ENCODE measurements around the gene OCA2. TPM values are rescaled to one million over a fixed set of nuclear protein-coding genes. Genes with fewer than 3 reads are reported as not detected.

OCA2 gene
- total RNA-seq, 3 donors from 2014 or later (not counting 1 experiment from before 2014, with no cell fraction given) = 0.35 to 1.5 (median 0.56) TPM

- peak in 1 of 3 donors; percentile 15 for ATAC-seq
- no peak for TF ChIP-seq CTCF (IDR thresholded peaks at IDR 0.05)
These were observed 267.5 kb downstream of the OCA2 start for GRCh38 chr15:27831384-27832236.

GRCh38 chr15:27828746-27829145 lies 270.4 kb downstream of the OCA2 start:
- no peaks in the 10 kb centered on the region for H3K36me3 ChIP-seq (ENCODE audit: control insufficient read depth, insufficient read depth, low read length)
- Mint-ChIP-seq H3K4me1 (no peaks in the 10 kb centered on the region), H3K36me3 (no peaks in the 10 kb centered on the region), H3K9me3 (peaks cover 0 to 5% of the 10 kb centered on the region in 2 donors), H3K4me3 (no peak overlapping the region), H3K27ac (no peak overlapping the region), H3K27me3 (ENCODE audit: low read depth in 2 of 2) (no peaks in the 10 kb centered on the region)
- no peaks in the 10 kb centered on the region for H3K27me3 ChIP-seq (ENCODE audit: control insufficient read depth, insufficient read depth, low read length)
- TF ChIP-seq CTCF (IDR thresholded peaks at IDR 0.05) = no peak
- no peaks in the 10 kb centered on the region for H3K4me1 ChIP-seq (ENCODE audit: control insufficient read depth, insufficient read depth, low read length)
- intact Hi-C loops (cut with micrococcal nuclease) = no loop called here
- H3K27ac ChIP-seq (ENCODE audit: low read length) = no peak overlapping the region
- no peak for ATAC-seq
- no peaks in the 10 kb centered on the region for H3K9me3 ChIP-seq (ENCODE audit: control insufficient read depth, insufficient read depth, low read length)
- H3K4me3 ChIP-seq (ENCODE audit: low read length) = no peak overlapping the region
- DNase-seq = no peak
- WGBS (ENCODE audit: insufficient coverage) = 86% methylated on average over 10 of the region's 10 CpGs

More at GRCh38 chr15:27831384-27832236, 267.5 kb downstream of the OCA2 start:
- no peak for DNase-seq
- Histone ChIP-seq H3K27me3 (ENCODE audit: control insufficient read depth, insufficient read depth, low read length) (no peaks in the 10 kb centered on the region), H3K36me3 (ENCODE audit: control insufficient read depth, insufficient read depth, low read length) (no peaks in the 10 kb centered on the region), H3K27ac (ENCODE audit: low read length) (no peak overlapping the region), H3K4me3 (ENCODE audit: low read length) (no peak overlapping the region), H3K4me1 (ENCODE audit: control insufficient read depth, insufficient read depth, low read length) (no peaks in the 10 kb centered on the region), H3K9me3 (ENCODE audit: control insufficient read depth, insufficient read depth, low read length) (no peaks in the 10 kb centered on the region)
- intact Hi-C loops (cut with micrococcal nuclease) = no loop called here
- no peak overlapping the region for H3K4me3 Mint-ChIP-seq
- peaks cover 2 to 5% of the 10 kb centered on the region in 2 donors for H3K9me3 Mint-ChIP-seq
- H3K36me3 Mint-ChIP-seq = no peaks in the 10 kb centered on the region
- H3K4me1 Mint-ChIP-seq = no peaks in the 10 kb centered on the region
- WGBS (ENCODE audit: insufficient coverage) = 92% methylated on average over 28 of the region's 28 CpGs
- no peaks in the 10 kb centered on the region for H3K27me3 Mint-ChIP-seq (ENCODE audit: low read depth in 2 of 2)
- H3K27ac Mint-ChIP-seq = no peak overlapping the region

GRCh38 chr15:27826902-27827714 lies 272.0 kb downstream of the OCA2 start:
- no peak for TF ChIP-seq CTCF (IDR thresholded peaks at IDR 0.05)
- H3K4me1 Mint-ChIP-seq = no peaks in the 10 kb centered on the region
- Histone ChIP-seq H3K4me1 (ENCODE audit: control insufficient read depth, insufficient read depth, low read length) (no peaks in the 10 kb centered on the region), H3K36me3 (ENCODE audit: control insufficient read depth, insufficient read depth, low read length) (no peaks in the 10 kb centered on the region), H3K27me3 (ENCODE audit: control insufficient read depth, insufficient read depth, low read length) (no peaks in the 10 kb centered on the region), H3K4me3 (ENCODE audit: low read length) (no peak overlapping the region), H3K27ac (ENCODE audit: low read length) (no peak overlapping the region), H3K9me3 (ENCODE audit: control insufficient read depth, insufficient read depth, low read length) (no peaks in the 10 kb centered on the region)
- no peaks in the 10 kb centered on the region for H3K36me3 Mint-ChIP-seq
- H3K27ac Mint-ChIP-seq = no peak overlapping the region
- intact Hi-C loops (cut with micrococcal nuclease) = no loop called here
- no peak overlapping the region for H3K4me3 Mint-ChIP-seq
- peaks cover 0 to 5% of the 10 kb centered on the region in 2 donors for H3K9me3 Mint-ChIP-seq
- no peak for DNase-seq
- no peak for ATAC-seq
- WGBS (ENCODE audit: insufficient coverage) = 62% methylated on average over 12 of the region's 15 CpGs
- no peaks in the 10 kb centered on the region for H3K27me3 Mint-ChIP-seq (ENCODE audit: low read depth in 2 of 2)
